Measurements from ENCODE around the gene MGMT. TPM values are rescaled to one million over a fixed set of nuclear protein-coding genes. Genes with fewer than 3 reads are reported as not detected.

Gene MGMT
- total and polyA plus RNA-seq, 9 of the 15 experiments (the other 6 are each of a cell fraction or from before 2014, with no cell fraction given), result 0.03 to 0.29 (median 0.11) TPM; not detected in 4

DNA sequence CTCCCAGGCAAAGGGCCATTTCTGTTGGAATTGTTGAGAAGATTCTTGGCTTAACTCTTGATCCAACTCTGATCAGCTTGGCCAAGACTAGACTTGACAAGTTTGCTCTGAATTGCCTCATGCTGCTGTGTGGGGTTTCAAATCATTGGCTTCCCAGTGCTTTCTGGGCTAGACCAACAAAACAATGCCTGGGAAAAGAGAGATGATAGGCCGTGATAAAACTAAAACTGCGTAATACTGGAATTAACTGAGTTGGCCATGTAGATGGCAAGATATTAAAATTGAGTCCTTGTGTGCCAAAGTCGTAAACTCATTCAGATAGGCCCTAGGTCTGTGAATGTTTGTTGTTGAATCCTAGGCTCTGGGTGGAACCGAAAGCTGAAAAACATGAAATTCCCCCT, 222.6 kb downstream of the MGMT start (continued):
- TF ChIP-seq HMG20B (CRISPR knock-in tag; IDR thresholded peaks at IDR 0.05) (no peak), PTBP1 (IDR thresholded peaks at IDR 0.05; ENCODE audit: low read depth, low read length) (no peak), GABPB1 (CRISPR knock-in tag; IDR thresholded peaks at IDR 0.05) (no peak), SPI1 (IDR thresholded peaks at IDR 0.05; ENCODE audit: borderline replicate concordance, low read depth, low read length) (no peak), NELFE (IDR thresholded peaks at IDR 0.05; ENCODE audit: insufficient read depth, insufficient read length) (no peak)

DNA sequence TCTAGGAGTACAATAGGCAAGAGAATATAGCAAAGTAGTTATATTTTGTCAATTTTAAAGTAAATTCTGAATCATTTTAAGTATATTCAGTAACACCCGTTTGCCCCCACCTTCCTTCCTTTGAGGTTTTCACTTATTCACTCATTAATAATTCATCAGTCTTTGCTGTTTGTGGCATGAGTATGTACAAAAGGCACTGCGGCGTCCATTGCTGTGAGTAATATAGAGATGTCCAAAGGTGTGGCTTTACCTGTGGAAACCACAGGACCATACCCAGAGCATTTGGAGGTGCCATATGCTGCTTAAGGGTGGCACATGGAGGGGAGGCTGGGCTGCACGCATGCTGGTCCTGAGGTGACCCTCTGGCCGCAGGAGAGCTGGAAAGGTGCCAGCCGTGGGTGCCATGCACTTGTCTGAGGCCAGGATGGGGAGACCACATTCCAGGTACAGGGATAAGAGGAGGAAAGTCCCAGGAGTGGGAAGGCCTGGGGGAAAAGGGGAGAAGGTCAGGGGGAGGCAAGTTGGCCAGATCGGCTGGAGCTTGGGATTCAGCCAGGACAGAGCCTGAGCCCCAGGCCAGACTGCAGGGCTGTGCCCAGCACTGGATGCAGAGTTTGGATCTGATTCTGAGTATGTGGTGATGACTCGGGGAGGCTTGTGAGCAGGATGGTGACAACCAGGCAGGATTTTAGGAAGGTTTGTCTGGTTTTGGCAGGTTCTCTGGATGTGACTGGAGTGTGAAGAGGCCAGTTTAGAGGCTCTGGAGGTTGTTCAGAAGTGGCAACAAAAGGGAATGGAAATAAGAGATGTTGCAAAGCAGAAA, 223.4 kb downstream of the MGMT start:
- no TSS peak for BruUV-seq (replicated peaks)
- Histone ChIP-seq H3K27me3 (ENCODE audit: control insufficient read depth in 2 of 2, insufficient read depth in 2 of 2, low read length in 2 of 2) (peaks cover 0 to 3% of the 10 kb centered on the region in 2 experiments; a peak in 1 of 5 replicates), H3K4me2 (ENCODE audit: insufficient read depth, low read length) (no peak overlapping the region), H3K79me2 (ENCODE audit: control insufficient read depth, insufficient read depth, low read length) (no peaks in the 10 kb centered on the region), H3K9ac (ENCODE audit: insufficient read depth in 1 of 2, low read depth in 2 of 2, low read length in 2 of 2) (no peak overlapping the region), H3K4me1 (replicated peaks in 1 of 2; ENCODE audit: control insufficient read depth in 2 of 2, insufficient read depth in 2 of 2, low read length in 2 of 2) (no peaks in the 10 kb centered on the region), H3K36me3 (ENCODE audit: control insufficient read depth, insufficient read depth, low read length) (no peaks in the 10 kb centered on the region), H2AFZ (ENCODE audit: low read depth, low read length) (no peak overlapping the region), H3K9me1 (ENCODE audit: control insufficient read depth, insufficient read depth, low read length) (no peaks in the 10 kb centered on the region), H3K4me3 (no peak overlapping the region), H3K27ac (ENCODE audit: extremely low read depth, low read depth, low read length) (no peak overlapping the region), H4K20me1 (replicated peaks; ENCODE audit: control insufficient read depth, insufficient read depth, low read length) (no peaks in the 10 kb centered on the region), H3K9me3 (replicated peaks; ENCODE audit: control insufficient read depth, insufficient read depth, low read depth, low read length) (no peaks in the 10 kb centered on the region)
- FAIRE-seq (no peak), DNase-seq (ENCODE audit: extremely low read depth in 1 of 4, low spot score in 3 of 4) (no peak), ATAC-seq (no peak)
- ChIA-PET POLR2A (no interaction called here), CTCF (ENCODE audit: low intra/inter-chr PET ratio) (no interaction called here)
- 0% methylated on average over 7 of the region's 8 CpGs for WGBS (ENCODE audit: insufficient coverage, low coverage, missing lambda C conversion rate)
- TF ChIP-seq SMARCE1 (IDR thresholded peaks at IDR 0.05) (no peak), ZNF217 (CRISPR knock-in tag; IDR thresholded peaks at IDR 0.05) (no peak), HMG20A (CRISPR knock-in tag; conservative IDR thresholded peaks at IDR 0.05) (no peak), SMARCA4 (IDR thresholded peaks at IDR 0.05) (no peak), DACH1 (IDR thresholded peaks at IDR 0.05; ENCODE audit: partially characterized antibody) (no peak), RFX5 (IDR thresholded peaks at IDR 0.05; ENCODE audit: low read depth, low read length) (no peak), ARNT (IDR thresholded peaks at IDR 0.05) (no peak)
- TF ChIP-seq, protein P1, sequence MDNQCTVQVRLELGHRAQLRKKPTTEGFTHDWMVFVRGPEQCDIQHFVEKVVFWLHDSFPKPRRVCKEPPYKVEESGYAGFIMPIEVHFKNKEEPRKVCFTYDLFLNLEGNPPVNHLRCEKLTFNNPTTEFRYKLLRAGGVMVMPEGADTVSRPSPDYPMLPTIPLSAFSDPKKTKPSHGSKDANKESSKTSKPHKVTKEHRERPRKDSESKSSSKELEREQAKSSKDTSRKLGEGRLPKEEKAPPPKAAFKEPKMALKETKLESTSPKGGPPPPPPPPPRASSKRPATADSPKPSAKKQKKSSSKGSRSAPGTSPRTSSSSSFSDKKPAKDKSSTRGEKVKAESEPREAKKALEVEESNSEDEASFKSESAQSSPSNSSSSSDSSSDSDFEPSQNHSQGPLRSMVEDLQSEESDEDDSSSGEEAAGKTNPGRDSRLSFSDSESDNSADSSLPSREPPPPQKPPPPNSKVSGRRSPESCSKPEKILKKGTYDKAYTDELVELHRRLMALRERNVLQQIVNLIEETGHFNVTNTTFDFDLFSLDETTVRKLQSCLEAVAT (IDR thresholded peaks at IDR 0.05), result no peak
- intact Hi-C loops (cut with micrococcal nuclease), result no loop called here
- in situ Hi-C loops (cut with MboI), result no loop called here

All from K562 (cell line).